ENCODE measurements around the gene UBASH3B. TPM values are rescaled to one million over a fixed set of nuclear protein-coding genes. Genes with fewer than 3 reads are reported as not detected.

The UBASH3B gene
- polyA plus RNA-seq, 1 experiment, result 19.1 TPM

GRCh38 chr11:122772945-122773344 is 117.4 kb downstream of the UBASH3B start:
- no peak for DNase-seq (ENCODE audit: low read depth, low spot score)
- ChIA-PET POLR2A (no interaction called here), CTCF (interaction anchor here (1.1 to 3.5 kb wide), 2 partner anchors 8 to 144 kb away, joined by 3 to 25 read pairs; no protein-coding TSS in a partner anchor)
- Histone ChIP-seq H3K9me3 (ENCODE audit: control insufficient read depth, insufficient read depth, low read length) (no peaks in the 10 kb centered on the region), H3K4me3 (ENCODE audit: low read depth, low read length) (no peak overlapping the region), H3K27ac (ENCODE audit: low read depth, low read length) (no peak overlapping the region), H3K27me3 (ENCODE audit: control insufficient read depth, insufficient read depth, low read length) (no peaks in the 10 kb centered on the region)
- TF ChIP-seq CTCF (IDR thresholded peaks at IDR 0.05; ENCODE audit: low read depth, low read length), result no peak

DNA sequence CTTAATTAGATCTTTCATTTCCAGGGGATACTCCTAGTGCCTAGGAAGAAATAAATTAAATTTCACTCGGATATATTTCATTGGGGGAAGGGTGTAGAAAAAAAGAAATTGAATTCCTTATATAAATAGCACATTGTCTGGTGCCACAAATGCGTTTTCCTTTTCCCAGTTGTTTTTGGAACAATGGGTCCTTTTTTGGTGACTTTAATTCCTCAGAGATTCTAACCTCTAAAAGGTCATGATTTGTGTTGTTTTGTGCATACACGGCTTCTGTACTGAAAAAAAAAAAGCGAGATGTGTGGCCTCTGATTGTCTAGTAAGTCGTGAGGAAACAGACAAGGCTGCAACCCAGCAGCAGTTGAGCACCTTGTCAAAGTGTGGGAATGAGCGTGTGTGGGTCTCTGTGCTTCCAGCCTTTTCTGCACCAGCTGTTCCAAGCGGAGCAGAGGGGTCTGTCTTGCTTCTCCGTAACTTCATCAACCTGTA is 118.3 kb downstream of the UBASH3B start:
- POLR2A ChIA-PET, result no interaction called here
- no peak for DNase-seq (ENCODE audit: low read depth, low spot score)
- CTCF ChIA-PET, result interaction anchor here (1.1 to 3.5 kb wide), 2 partner anchors 7 to 145 kb away, joined by 3 to 25 read pairs; no protein-coding TSS in a partner anchor
- Histone ChIP-seq H3K9me3 (ENCODE audit: control insufficient read depth, insufficient read depth, low read length) (no peaks in the 10 kb centered on the region), H3K27me3 (ENCODE audit: control insufficient read depth, insufficient read depth, low read length) (no peaks in the 10 kb centered on the region), H3K4me3 (ENCODE audit: low read depth, low read length) (no peak overlapping the region), H3K27ac (ENCODE audit: low read depth, low read length) (no peak overlapping the region)
- no peak for TF ChIP-seq CTCF (IDR thresholded peaks at IDR 0.05; ENCODE audit: low read depth, low read length)

DNA sequence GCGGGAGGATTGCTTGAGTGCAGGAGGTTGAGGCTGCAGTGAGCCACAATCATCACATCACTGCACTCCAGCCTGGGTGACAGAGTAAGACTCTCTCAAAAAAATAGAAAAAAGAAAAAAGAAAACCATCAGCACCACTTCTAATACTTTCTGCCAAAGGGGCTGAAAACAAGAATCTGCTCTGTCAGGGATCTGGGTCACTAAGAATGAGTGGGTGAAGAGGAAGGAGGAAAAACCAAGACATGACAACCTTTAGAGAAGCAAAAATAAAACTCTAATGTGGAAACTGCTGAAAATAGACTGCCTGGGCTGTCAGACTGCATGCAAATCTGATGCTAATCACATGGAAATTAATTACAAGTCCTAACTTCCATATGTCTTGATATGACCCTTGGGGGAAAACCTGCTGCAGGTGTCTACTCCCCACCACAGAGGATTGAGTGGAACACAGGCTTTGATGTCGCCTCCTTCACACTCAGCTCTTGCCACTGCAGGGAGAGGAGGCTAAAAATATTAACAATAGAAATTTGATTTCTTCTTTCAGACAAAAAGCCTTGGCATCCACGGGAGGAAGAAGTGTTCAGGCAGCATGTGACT is 120.3 kb downstream of the UBASH3B start:
- no peak for DNase-seq (ENCODE audit: low read depth, low spot score)
- Histone ChIP-seq H3K9me3 (ENCODE audit: control insufficient read depth, insufficient read depth, low read length) (no peaks in the 10 kb centered on the region), H3K27me3 (ENCODE audit: control insufficient read depth, insufficient read depth, low read length) (no peaks in the 10 kb centered on the region), H3K27ac (ENCODE audit: low read depth, low read length) (no peak overlapping the region), H3K4me3 (ENCODE audit: low read depth, low read length) (no peak overlapping the region)
- CTCF ChIA-PET, result interaction anchor here (0.8 to 1.5 kb wide), 3 partner anchors 78 to 147 kb away, joined by 3 to 5 read pairs (median 4); no protein-coding TSS in a partner anchor
- TF ChIP-seq CTCF (IDR thresholded peaks at IDR 0.05; ENCODE audit: low read depth, low read length), result no peak
- POLR2A ChIA-PET, result no interaction called here

GRCh38 chr11:122776546-122776945 is 121.0 kb downstream of the UBASH3B start:
- DNase-seq (ENCODE audit: low read depth, low spot score), result no peak
- POLR2A ChIA-PET, result no interaction called here
- no peak for TF ChIP-seq CTCF (IDR thresholded peaks at IDR 0.05; ENCODE audit: low read depth, low read length)
- no peak overlapping the region for H3K27ac ChIP-seq (ENCODE audit: low read depth, low read length)
- no peak overlapping the region for H3K4me3 ChIP-seq (ENCODE audit: low read depth, low read length)
- CTCF ChIA-PET, result interaction anchor here (1.5 kb wide), 1 partner anchor 77 kb away, joined by 5 read pairs; no protein-coding TSS in a partner anchor
- no peaks in the 10 kb centered on the region for H3K9me3 ChIP-seq (ENCODE audit: control insufficient read depth, insufficient read depth, low read length)
- no peaks in the 10 kb centered on the region for H3K27me3 ChIP-seq (ENCODE audit: control insufficient read depth, insufficient read depth, low read length)

DNA sequence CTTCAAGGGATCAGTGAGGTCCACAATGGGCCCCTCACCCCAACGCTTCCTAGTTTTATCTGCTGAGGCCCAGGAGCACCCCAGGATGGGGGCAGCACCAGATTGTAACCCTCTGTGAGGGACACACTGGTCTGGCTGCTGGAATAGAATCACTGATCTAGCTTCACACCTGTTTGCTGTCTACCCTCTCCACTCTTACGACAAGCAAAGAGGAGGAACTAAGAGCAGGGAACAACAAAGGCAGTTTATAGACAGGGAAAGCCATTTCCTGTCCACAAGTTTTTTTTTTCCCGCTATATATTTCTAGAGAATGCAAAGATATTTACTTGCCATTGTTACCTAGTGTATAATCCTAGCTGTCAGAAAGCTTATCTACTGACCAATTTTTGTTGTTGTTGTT is 121.8 kb downstream of the UBASH3B start:
- ChIA-PET CTCF (interaction anchor here (1.8 kb wide), 1 partner anchor 149 kb away, joined by 6 read pairs; no protein-coding TSS in a partner anchor), POLR2A (no interaction called here)
- DNase-seq (ENCODE audit: low read depth, low spot score), result no peak
- no peak overlapping the region for H3K4me3 ChIP-seq (ENCODE audit: low read depth, low read length)
- no peak overlapping the region for H3K27ac ChIP-seq (ENCODE audit: low read depth, low read length)
- H3K9me3 ChIP-seq (ENCODE audit: control insufficient read depth, insufficient read depth, low read length), result no peaks in the 10 kb centered on the region
- no peak for TF ChIP-seq CTCF (IDR thresholded peaks at IDR 0.05; ENCODE audit: low read depth, low read length)
- H3K27me3 ChIP-seq (ENCODE audit: control insufficient read depth, insufficient read depth, low read length), result no peaks in the 10 kb centered on the region
